Stimulated activated CD4-positive, alpha-beta T cell treated with anti-CD3 and anti-CD28 coated beads, Interleukin-1b, Interleukin-23, amount 100 ng/mL, for 24 hours (primary cell): ENCODE data around the gene MGAT3.
A peak's percentile ranks its signal among the peaks of the same experiment; 100 is the strongest.
"Not testable (repeated sequence)": the region's sequence is repeated elsewhere in the genome, so short reads cannot be mapped to it uniquely, and the experiment has no call there.

Experiments used
- DNase-seq, 4 experiments: peaks; one replicate each; pipeline ENCODE4 v3.0.0-alpha.2; 2020; ENCODE audit warnings: low read depth in 4 of 4, low spot score in 1 of 4

Gene MGAT3

DNA sequence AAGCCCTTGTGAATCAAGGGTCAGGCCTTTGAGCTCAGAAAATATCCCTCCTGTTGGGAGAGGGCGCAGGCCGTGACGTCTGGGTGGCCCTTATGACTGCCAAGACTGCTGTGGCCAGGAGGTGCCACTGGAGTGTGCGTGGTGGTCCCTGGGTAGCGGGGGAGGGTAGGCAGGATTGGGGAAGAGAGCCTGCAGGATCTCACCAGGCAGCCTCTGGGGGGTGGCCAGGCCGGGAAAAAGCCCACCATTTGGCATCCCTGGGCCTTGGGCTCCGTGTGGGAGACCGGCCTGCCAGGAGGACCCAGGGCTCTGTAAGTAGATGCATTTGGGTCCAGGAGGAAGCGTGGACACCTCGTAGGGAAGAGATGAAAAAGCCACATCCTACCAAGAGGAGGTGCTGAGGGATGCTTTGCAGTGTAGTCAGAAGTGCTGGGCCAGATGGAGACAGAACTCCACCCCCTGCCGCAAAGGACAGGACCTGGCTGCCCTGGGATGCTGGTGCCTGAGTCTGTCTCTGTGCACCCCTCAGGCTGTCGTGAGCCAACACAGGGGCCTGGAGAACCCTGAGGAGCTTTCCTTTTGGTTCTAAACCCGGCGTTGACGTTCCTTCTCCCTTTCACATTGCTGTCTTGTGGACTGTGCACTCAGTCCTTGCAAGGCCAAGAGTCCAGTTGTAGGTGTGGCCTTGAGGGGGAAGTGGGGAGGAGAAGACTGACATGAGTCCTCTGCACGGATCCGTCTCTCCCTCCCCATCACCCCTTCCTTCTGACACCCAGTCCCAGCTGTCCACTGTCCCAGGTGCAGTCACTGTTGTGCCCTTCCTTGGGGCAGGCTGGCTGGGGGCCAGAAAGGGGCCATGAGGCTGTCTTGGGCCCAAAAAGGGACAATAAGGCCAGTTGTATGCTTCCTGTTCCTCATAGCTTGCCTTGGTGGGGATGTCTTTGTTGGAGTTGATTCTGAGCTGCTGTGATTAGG, 32.6 kb downstream of the MGAT3 start:
- no peak for DNase-seq

- peak; percentile 35 to 73 (median 60) for DNase-seq
Measured at GRCh38 chr22:39490135-39490798, 33.5 kb downstream of the MGAT3 start.

- no peak for DNase-seq
Measured at GRCh38 chr22:39490966-39491680, 34.3 kb downstream of the MGAT3 start.

GRCh38 chr22:39491696-39492095, 34.9 kb downstream of the MGAT3 start:
- DNase-seq, result no peak

- no peak for DNase-seq
Measured at GRCh38 chr22:39492186-39492585, 35.4 kb downstream of the MGAT3 start.

DNA sequence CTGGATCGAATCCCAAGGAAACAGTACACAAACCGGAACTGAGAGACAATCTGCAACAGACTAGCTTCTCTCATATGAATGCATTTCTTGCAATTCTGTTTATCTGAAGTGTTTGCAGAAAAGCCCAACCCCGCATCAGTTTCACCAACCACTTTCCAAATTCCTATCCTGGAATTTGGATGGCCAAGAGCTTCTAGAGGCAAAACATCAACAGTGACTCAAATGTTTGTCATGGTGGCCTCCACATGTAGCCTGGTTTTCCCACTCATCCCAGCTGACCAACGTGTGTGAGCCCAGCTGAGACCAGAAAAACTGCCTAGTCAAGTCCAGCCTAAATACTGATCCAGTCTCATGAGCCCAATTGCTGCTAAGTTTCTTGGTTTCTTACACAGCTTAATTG, 36.9 kb downstream of the MGAT3 start:
- no peak for DNase-seq

GRCh38 chr22:39494471-39495120, 37.8 kb downstream of the MGAT3 start:
- no peak for DNase-seq

GRCh38 chr22:39496131-39496838, 39.5 kb downstream of the MGAT3 start:
- DNase-seq, result peak in 2 of 4 experiments; percentile 43 to 48

GRCh38 chr22:39497429-39497828, 40.6 kb downstream of the MGAT3 start:
- no peak for DNase-seq

GRCh38 chr22:39498368-39498767, 41.6 kb downstream of the MGAT3 start:
- DNase-seq, result no peak

- no peak for DNase-seq
Measured at GRCh38 chr22:39498802-39499201, 42.0 kb downstream of the MGAT3 start.

- DNase-seq, result no peak
Measured at GRCh38 chr22:39500101-39500500, 43.3 kb downstream of the MGAT3 start.

DNA sequence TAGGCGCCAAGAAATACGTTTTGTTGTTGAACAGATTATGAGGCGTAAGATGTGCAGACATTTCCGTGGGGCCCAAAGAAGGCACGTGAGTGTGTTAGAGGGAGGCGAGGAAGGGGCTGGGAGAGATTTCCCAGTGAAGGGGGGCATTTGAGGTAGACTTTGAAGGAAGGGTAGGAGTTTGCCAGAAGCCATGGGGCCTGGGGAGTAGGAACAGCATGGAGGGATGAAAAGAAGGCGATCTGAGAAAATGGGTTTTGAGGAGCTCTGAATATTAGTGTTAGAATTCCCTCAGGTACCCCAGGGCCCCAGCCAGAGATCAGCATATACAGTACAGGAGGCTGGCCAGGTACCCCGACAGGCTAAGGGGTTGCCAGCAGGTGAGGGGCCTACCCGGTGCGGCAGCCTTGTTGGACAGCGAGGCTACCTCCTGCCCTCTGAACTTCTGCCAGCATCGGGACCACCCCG, 44.9 kb downstream of the MGAT3 start:
- no peak for DNase-seq

DNA sequence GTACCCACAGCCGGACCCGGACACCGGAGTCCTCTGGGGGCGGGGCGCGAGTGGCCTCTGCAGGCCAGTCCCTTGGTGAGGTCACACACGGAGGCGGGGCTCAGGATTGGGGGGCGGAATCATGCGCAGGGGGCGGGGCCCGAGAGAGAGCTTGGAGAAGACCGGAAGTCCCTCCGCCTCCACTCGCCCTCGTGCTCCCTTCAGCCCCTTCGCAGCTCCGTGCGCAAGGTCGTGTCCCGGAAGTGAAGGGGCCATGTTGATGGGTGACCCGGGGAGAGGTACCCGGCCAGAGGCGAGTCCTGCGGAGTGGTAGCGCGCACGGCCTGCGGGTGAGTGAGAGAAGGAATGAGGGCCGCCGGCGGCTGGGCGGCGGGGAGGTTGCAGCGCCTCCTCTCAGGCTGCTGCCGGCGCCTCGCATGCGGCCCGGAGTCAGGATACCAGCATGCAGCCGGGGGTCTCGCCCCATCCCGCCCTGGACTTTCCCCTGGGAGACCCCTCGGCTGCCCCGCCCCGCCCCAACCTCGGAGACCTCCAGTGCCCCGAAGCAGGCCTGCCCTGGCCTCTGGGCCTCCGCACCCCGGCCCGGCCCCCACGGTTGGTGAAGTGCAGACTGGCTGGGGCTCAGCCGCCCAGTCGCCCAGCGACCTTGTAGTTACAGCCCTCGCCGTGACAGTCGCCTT, 45.4 kb downstream of the MGAT3 start, which contains the start of gene MIEF1:
TSS of gene MIEF1 (plus strand) at position 182 of the 680 bp plus-strand sequence. CDS start 9,005 bp downstream, outside the sequence.
- DNase-seq, result peak; percentile 79 to 94 (median 90)

DNA sequence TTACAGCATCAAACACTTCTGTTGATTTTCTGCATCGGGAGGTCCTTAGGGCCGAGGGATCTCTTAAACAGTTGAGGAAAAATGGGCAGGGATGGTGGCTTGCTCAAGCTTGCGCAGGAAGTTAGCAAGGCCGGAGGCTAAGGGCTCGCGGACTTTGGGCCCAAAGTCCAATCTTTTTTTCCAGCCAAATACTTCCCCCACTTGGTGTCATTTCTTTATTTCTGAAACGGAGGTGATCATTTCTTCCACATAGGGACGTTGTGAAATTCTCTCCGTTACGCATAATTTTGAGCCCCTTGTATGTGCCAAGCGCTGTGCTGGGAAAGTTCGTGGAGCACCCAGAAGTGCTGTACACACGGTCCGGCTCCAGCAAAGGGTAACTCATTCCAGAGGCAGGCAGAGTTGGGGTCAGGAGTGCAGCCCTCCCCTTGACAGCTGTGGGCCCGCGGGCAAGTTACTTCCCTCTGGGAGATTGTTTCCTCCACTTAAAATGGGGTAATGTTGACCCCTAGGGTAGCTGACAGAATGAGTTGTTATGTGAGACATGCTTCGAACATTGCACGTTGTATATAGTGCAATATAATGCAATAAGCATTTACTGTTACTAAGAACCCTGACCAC, 46.1 kb downstream of the MGAT3 start:
- no peak for DNase-seq

DNA sequence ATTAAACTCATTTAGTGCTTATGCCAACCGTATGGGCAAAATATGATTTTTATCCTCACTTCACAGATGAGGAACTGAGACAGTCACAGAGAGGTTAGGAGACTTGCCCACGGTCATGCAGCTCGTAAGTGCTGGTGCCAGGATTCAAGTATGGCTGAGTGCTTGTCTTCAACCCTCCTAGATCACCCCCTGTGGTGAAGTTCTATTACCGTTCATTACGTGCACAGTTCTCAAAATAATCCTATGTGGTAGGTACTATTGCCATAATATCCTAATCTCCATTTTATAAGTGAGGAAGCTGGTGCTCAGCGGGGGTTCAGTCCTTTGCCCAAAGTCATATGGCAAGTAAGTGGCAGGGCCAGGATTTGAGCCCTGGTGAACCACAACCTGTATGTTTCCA, 46.8 kb downstream of the MGAT3 start:
- DNase-seq, result no peak

DNA sequence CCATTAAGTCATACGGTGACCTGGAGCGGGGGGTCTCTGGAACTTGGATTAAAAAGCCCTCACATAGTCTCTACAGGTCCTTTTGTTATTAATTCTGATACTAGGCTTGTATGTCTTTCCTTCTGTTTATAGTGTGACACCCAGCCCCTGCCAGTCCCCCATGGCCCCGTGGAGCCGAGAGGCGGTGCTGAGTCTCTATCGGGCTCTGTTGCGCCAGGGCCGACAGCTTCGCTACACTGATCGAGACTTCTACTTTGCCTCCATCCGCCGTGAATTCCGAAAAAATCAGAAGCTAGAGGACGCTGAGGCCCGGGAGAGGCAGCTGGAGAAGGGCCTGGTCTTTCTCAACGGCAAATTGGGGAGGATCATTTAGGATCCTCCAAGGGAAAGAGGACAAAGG, 47.3 kb downstream of the MGAT3 start:
- no peak for DNase-seq

- DNase-seq, result not testable (repeated sequence)
Measured at GRCh38 chr22:39507021-39507420, 50.2 kb downstream of the MGAT3 start.

- no peak for DNase-seq
Measured at GRCh38 chr22:39508393-39508792, 51.6 kb downstream of the MGAT3 start.
